NCI-H2227 (cell line): ENCODE measurements around the gene MMP13.
"Not testable (repeated sequence)": the region's sequence is repeated elsewhere in the genome, so short reads cannot be mapped to it uniquely, and the experiment has no call there.

Source experiments
- DNase-seq: peaks from one replicate; lab custom pipeline; 2025; ENCODE audit not compliant: unreplicated experiment; lab: John Stamatoyannopoulos, UW

MMP13 gene

DNA sequence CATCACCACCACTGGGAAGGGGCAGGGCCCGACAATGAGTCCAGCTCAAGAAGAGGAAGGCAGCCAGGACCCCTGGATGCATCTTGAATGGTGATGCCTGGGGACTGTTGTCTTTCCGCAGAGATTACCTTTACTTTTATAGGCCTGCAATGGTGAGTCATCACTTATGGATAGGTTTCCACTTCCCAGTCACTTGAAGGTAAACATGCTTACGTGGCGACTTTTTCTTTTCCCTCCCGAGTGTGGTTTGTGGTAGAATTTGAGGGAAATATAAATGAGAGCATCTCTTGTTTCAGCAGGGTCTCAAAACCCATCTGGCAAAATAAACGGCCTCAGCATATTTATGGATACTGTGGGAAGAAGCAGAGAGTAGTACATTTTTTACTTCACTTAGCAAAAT lies at the start of gene MMP13:
Gene MMP13, minus strand, starts transcription at position 109 of the 400 bp plus-strand sequence. Its CDS starts 27 bp downstream, at position 82.
- DNase-seq: no peak

DNA sequence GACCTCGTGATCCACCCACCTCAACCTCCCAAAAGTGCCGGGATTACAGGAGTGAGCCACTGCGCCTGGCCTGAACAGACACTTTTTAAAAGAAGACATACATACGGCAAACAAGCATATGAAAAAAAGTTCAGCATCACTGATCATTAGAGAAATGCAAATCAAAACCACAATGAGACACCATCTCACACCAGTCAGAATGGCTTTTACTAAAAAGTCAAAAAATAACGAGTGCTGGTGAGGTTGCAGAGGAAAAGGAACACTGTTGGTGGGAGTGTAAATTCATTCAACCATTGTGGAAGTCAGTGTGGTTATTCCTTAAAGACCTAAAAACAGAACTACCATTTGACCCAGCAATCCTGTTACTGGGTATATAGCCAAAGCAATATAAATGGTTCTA lies 48.7 kb upstream of the MMP13 start:
- DNase-seq: not testable (repeated sequence)

DNA sequence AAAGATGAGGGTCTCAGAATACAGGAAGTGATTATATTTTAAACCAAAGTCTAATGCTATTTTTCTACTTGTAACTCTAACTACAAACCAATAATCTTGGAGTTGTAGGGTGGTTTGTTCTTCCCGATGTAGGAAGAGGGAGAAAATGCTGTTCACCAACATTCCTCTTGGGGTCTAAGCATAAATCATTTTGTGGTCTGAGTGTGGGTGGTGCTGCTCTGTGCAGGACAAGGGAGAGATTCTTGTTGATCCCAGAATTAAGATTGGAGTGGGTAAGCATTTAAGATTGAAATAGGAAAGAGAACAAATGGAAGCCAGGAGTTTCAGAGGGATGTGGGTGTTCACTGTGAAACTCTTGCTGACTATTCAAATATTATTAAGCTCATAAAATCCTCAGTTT lies 38.6 kb upstream of the MMP13 start:
- DNase-seq: no peak

DNA sequence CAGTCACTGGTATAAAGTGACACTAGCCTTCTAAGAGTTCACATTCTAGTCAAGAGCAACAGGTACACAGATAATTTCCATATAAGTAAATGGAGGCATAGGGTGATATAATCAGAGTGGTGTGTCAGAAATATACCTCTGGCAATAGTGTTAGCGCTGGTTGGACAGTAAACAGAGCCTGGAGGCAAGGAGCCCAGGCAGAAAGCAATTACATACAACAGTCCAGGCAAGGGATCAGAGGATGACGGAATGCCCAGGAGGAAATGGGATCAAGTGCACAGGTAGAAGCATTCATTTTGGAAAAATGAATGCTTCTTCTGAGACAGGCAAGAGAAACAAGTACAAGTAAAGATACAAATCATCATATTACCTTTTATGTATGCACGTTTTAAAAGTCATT lies 36.2 kb upstream of the MMP13 start:
- no peak for DNase-seq

DNA sequence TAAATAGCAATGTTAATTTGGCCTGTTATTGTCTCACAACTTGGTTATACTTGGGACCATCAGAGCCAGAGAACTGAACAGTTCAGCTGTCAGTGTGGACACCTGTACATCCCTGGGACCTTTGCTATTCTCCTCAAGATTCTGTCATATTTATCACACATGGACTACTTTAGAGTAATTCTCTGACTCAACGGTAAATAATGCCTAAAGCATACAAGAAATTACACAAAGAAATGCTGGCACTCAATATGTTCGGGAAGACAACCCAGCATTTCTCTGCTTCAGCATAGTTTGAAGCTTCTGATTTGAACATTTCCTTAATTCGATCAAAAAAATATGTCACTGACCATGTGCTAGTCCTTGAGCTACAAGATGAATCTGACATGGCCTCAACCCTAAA lies 34.6 kb upstream of the MMP13 start:
- DNase-seq: no peak

DNA sequence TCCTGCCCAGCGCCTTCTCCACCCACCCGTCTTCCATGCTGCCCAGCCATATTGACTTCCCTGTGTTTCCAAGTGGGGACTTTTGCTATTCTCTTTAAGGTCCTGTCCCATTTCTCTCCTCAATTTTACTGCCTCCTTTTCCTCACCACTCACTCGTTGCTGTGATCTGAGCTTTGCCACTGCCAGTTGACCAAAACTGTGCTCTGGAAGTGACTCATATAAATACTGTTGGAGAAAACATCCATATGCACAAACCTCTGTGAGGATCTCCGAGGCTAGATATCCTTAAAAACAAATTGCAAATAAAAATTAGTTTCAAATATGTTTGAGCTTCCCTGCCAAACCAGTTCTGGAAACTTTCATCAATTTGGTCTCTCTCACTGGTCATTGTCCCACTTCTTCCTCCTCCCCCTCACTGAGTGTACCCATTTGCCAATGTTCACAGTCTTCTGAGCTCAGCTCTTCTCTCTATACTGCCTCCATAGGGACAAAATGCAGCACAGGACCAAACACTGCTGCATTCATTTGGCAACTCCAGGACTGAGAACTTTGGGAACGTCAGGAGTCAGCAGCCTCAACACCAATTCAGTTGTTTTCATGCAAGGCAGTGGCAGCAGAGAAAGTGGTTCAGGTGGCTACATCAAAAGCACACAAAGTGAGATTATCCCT lies 34.0 kb upstream of the MMP13 start:
- DNase-seq: no peak

DNA sequence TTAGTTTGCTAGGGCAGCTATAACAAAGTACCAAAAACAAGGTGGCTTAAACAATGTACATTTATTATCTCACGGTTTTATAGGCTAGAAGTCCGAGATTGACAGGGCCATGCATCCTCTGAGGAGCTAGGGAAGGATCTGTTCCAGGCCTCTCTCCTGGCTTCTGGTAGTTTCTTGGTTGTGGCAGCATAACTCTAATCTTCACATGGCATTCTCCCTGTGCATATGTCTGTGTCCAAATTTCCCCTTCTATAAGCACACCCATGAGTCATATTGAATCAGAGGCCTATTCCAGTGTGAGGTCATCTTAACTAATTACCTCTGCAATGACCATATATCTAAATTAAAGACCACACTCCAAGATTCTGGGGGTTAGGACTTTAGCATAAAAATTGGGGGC lies 31.3 kb upstream of the MMP13 start:
- no peak for DNase-seq

DNA sequence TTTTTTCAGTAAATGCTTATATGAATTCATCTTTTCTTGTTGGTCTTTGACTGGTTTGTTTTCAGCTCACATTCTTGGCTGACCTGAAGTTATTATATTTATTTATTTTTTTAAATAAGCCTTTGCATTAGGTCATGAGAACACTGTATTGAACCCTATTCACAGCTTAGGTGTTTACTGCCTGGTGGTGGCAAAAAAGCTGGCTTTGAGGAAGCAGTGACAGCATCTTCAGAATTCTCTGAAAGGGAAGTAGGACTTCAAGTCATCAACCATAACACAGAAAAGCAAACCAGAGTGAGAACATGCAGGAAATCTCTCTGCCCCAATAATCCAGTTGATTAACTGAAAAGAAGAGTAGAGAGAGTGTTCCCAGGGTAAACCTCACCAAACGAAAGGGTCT lies 30.3 kb upstream of the MMP13 start:
- DNase-seq: no peak

DNA sequence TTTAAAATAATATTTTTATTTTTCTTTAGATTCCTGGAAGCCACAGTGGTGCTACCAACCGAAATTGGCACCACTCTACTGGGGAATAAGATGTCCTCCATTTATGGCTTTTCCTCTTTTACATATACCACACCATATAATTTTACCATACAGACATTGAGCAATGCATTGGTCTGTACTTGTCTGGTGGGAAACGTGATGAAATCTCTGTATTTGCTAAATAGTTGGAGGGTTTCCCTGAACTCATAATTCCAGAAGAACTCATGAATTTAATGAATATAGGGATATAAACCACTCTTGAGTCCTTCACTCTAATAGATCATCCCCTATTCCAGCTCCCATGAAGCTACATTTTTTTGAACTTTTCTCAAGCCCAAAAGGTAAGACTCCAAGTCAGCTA lies 28.0 kb upstream of the MMP13 start:
- no peak for DNase-seq

DNA sequence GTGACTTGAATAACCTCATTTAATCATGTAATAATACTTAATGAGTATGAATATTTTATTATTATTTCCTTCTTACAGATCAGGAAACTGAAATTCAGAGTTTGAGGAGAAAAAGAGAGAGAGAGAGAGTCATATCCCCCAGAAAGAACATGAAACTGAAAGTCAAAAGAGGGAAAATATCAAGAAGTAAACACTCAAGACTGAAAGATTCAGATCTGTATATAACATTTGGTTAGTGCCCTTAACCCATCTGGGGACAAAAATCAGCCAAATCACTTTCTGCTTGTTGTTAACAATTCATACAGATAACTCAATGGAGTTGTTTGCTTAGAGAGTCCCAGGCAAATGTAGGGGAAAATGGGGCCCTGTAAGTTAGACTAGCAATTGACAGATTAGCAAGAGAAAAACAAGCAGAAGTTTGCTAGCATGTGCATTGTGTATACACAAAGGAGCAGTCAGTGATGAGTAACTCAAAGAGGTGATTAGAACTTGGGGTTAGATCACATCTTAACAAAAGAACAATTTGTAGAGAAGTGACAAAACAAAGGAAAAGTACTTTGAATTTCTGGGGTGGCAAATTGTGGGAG lies 25.9 kb upstream of the MMP13 start:
- DNase-seq: no peak

DNA sequence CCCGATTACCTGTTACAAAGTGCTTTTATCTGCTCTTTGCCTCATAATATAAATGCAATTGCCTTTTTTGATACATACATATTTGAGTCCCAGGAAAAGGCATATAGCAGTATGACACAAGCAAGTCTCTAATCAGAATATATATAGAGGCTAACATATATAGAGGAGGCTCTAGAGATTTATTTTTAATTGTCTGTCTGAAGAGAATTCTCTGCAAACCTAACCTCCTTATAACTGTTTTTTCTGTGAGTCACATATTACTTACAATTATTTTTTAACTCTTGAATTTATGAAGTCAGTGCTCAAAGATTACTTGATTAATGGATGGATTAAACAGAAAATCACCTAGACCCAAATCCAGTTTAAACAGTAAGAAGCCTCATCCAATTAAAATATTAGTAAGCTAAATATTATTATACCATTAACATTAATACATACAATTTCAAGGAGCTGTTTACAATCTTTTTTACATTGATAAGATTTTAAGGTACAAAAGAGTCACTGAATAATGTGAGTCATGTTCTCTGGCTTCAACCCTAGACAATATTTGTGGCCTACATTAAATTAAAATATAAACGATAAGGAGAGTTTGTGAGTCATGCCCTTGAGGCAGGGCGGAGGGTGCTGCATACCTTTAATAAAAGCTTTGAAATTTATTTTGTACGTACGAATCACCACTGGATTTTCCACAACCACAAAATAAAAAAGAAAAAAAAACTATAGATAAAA lies 19.2 kb upstream of the MMP13 start:
- DNase-seq: no peak

DNA sequence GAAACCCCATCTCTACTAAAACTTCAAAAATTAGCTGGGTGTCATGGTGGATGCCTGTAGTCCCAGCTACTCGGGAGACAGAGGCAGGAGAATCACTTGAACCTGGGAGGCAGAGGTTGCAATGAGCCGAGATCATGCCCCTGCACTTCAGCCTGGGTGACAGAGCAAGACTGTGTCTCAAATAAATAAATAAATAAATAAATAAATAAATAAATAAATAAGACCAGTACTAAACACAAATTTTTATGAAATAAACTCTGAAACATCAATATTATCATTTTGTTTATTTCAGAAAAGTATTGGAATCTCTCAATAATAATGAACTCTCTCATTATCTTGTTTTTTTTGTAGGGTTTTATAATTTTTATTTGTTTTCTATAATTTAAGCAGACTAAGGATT lies 18.2 kb upstream of the MMP13 start:
- not testable (repeated sequence) for DNase-seq

DNA sequence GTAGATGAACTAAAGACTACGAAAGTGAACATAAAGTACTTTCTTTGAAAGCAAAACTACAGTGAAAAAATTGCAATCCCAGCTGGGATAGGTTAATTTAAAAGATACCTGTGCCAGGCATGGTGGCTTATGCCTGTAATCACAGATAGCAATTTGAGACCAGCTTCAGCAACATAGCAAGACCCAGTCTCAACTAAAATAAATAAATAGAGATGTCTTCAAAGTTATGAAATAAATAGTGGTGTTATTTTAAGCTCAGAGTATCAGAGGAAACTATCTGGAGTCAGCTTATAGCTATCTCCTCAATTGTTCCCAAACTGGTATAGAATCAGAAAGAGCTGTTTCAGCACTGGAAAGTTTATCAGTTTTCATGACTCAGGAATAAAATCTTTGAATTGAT lies 17.3 kb upstream of the MMP13 start:
- no peak for DNase-seq

DNA sequence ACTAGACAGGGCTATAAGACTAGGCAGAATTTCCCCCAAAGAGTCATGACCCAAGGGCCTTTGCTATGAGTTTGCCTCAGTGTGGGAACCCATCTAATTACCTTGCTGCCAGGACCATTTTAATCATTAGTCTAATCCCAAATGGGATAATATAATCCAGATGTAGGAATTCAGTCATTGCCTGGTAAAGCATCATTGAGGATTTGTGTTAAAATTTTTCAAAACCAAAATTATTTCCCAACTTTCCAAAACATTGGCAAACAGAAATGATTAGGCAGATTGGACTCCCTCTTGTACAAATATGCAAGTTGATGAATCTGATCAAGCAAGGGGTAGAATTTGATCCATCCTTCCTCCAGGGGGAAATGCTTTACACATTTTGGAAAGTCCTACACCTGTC lies 16.2 kb upstream of the MMP13 start:
- no peak for DNase-seq

DNA sequence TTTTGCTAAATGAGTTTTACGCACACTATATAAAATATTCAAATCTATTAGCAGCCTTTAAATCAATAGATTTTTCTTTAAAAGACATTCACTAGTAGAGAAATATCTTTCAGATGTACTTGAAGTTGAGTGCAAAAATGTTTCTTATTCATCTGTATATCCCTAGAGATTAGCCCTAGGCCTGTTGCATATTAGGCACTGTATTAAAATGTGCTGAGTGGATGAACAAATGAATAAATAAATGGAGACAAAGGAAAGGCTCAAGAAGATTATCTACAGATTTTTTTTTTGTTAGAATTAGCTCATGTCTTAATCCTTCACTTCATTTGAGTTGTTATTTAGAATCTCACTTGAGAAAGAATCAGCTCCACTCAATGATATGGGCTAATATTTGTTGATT lies 12.0 kb upstream of the MMP13 start:
- no peak for DNase-seq

DNA sequence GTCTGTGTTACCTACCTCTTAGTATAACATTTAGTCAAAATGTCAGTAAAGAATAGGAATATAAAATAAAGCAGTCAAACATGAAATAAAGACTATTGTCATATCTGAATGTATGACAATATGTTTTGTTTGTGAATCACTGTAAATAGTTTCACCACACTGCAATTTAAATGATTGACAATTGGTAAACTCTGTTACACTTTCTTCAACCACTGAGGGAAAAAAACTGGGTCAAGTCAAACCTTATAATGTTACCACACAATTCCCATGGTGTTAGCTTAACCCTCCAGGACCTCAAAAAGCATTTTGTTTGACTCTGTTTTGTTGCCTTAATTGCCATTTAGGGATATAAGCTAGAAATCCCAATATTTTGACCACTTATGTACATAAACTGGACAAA lies 10.5 kb upstream of the MMP13 start:
- no peak for DNase-seq

DNA sequence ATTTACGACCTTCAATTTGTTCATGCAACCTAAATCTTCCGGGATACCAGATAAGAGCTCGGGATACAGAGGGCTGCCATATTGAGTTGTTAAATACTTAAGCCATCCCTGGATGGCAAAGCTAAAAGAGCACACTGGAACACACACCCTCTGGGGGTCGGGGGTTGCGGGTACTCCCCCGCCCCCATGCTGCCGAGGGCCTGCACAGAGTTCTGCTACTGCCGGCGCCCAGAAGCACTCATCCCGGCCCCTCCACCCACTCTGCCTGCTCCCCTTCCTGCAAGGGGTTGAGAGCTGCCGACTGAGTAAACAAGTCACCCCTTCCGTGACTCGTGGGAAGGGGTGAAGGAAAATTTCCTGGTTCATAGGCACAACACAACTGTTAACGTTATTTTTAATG lies 9.3 kb upstream of the MMP13 start:
- DNase-seq: no peak

DNA sequence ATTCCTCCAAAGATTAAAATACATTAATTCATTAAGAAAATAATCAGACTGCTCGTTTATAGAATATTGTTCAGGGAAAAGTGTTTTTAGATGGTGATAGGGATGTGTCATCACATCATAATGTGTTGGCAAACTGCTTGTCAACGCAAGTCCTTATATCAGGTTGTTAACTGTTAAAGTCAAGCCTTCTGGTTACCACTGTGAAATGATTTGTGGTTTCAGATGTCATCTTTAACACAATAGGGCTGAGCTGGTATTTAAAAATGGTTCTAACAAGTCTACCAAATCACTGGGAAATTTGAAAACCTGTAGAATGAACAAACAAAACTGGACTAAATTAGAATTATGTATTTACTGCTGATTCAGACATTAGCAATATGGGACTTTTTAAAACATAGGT lies 2.4 kb upstream of the MMP13 start:
- no peak for DNase-seq

DNA sequence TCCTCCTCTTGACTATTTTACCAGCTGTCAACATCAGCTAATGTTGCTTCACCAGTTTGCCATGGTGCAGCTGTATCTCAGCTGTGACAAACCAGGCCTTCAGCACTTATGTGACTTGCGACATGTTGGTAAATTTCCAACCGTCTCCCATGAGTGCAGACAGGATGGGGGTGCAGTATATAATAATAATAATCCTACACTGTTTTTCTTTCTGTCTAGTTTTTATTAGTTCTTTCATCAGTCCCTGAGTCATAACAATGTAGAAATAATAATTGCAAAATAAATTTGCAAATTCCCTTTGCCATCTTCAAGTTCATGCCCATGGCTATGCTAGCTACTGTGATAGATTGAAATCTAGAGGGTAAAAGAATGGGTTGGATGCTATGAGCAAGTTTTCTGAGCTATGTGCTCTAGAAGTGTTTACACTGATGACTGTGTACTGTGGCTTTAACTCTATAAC lies 4.9 kb downstream of the MMP13 start:
- DNase-seq: no peak

DNA sequence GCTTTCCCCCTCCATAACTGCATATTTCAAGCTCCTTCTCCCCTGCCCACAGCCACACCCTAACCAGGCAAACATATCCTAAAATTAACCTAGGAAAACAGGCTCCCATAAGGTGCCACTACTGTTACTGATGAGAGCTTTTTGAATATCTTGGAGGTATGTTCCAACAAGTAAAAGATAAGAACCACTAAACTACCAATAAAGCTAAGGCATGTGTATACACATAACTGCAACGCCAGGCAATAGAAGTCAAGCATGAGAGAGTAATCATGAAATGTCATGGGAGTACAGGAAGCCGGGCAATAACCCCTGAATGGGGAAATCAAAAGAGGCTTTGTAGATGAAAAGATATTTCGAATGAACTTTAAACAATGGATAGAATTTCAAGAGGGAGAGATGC lies 9.3 kb downstream of the MMP13 start:
- no peak for DNase-seq

DNA sequence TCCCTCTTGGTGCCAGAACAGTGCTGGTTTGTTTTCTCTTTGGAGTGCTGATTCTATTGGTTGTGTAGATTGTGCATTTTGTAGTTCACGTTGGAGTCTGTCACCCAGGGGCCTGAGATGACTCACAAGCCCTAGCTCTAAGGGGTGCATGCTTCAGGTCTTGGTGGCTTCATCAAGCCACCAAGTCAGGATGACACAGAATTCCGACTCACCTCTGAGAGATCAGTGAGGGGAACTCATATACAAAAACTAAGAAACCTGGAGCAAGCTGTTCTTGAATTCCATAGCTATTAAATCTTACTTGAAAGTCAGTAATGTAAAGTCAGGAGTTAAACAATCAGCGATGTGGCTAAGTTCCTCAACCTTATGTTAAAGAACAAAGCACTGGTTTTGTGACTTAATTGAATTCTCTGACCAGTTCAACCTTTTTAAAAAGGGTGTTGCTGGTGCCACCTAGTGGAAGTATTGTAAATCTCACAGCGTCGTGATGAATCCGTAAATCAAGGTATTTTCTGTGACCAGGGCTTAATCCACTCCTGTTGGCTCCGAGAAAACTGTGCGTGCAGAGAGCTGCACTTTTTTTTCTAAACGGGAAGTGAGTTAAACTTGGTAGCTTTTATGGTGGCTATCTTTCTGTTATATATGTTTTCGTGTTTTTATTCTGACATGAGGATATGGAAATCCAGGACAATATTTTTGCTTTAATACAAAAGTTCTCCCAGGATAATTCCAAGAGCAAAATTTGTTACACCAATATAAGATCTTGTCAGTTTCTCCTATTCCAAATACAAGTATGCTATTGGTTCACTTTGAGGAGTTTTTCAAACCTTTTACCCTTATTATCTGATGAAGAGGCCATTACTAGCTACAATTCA lies 14.6 kb downstream of the MMP13 start:
- peak; percentile 44 for DNase-seq
